ENCODE measurements around the gene MAPK4.

DNA sequence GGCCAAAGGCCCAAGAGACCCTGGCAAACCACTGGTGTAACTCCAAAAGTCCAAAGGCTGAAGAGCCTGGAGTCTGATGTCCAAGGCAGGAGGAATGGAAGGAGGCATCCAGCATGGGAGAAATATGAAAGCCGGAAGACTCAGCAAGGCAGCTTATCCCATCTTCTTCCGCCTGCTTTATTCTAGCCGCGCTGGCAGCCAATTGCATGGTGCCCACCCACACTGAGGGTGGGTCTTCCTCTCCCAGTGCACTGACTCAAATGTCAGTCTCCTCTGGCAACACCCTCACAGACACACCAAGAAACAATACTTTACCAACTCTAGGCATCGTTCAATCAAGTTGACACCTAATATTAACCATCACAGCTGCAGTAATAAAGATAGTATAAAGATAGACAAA, 34.1 kb downstream of the MAPK4 start:
- TF ChIP-seq, protein P1, sequence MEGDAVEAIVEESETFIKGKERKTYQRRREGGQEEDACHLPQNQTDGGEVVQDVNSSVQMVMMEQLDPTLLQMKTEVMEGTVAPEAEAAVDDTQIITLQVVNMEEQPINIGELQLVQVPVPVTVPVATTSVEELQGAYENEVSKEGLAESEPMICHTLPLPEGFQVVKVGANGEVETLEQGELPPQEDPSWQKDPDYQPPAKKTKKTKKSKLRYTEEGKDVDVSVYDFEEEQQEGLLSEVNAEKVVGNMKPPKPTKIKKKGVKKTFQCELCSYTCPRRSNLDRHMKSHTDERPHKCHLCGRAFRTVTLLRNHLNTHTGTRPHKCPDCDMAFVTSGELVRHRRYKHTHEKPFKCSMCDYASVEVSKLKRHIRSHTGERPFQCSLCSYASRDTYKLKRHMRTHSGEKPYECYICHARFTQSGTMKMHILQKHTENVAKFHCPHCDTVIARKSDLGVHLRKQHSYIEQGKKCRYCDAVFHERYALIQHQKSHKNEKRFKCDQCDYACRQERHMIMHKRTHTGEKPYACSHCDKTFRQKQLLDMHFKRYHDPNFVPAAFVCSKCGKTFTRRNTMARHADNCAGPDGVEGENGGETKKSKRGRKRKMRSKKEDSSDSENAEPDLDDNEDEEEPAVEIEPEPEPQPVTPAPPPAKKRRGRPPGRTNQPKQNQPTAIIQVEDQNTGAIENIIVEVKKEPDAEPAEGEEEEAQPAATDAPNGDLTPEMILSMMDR (IDR thresholded peaks at IDR 0.05), result no peak
- TF ChIP-seq POLR2A (IDR thresholded peaks at IDR 0.05), result no peak

All from body of pancreas (tissue), 4 donors.